GM23338 (cell line): Measurements from ENCODE around the gene AGAP1. TPM values are rescaled to one million over a fixed set of nuclear protein-coding genes. Genes with fewer than 3 reads are reported as not detected.

ENCODE experiments used
- ATAC-seq: fragments of 200-7000 bp; cut with Tn5 transposase; 3 replicates; pipeline ENCODE4 v1.9.1; 2020
- DNase-seq: peaks from one replicate; pipeline ENCODE4 v3.0.0-alpha.2; 2015; ENCODE audit warnings: low spot score
- H2AFZ ChIP-seq: fragments of 200-600 bp; sonication (generic); 2 replicates; pipeline ENCODE4 v1.8.0; 2016; ENCODE audit warnings: antibody characterized with exemption, mild to moderate bottlenecking, moderate library complexity
- H3F3A ChIP-seq: fragments of 200-600 bp; sonication (generic); replicated peaks from 2 replicates; pipeline ENCODE4 v1.8.0; 2017; ENCODE audit warnings: antibody characterized with exemption, mixed run types, low read depth
- H3K27ac ChIP-seq: fragments of 200-600 bp; sonication (generic); 2 replicates; pipeline ENCODE4 v1.6.1; 2016; ENCODE audit warnings: low read depth
- H3K27me3 ChIP-seq: fragments of 200-600 bp; sonication (generic); 2 replicates; pipeline ENCODE4 v1.8.0; 2016; ENCODE audit warnings: mild to moderate bottlenecking, mixed run types, moderate library complexity; ENCODE audit not compliant: insufficient read depth
- H3K36me3 ChIP-seq: fragments of 200-600 bp; sonication (generic); 2 replicates; pipeline ENCODE4 v1.8.0; 2016; ENCODE audit warnings: mild to moderate bottlenecking; ENCODE audit not compliant: insufficient read depth
- H3K4me1 ChIP-seq: fragments of 200-600 bp; sonication (generic); 2 replicates; pipeline ENCODE4 v1.8.0; 2016; ENCODE audit warnings: mild to moderate bottlenecking, moderate library complexity; ENCODE audit not compliant: insufficient read depth
- H3K4me2 ChIP-seq: fragments of 200-600 bp; sonication (generic); 2 replicates; pipeline ENCODE4 v1.7.1; 2017; ENCODE audit warnings: mixed run types
- H3K4me3 ChIP-seq: fragments of 200-600 bp; sonication (generic); 2 replicates; pipeline ENCODE4 v1.6.1; 2016; ENCODE audit warnings: mixed run types
- H3K79me2 ChIP-seq: fragments of 200-600 bp; sonication (generic); replicated peaks from 2 replicates; pipeline ENCODE4 v1.8.0; 2017; ENCODE audit warnings: mild to moderate bottlenecking; ENCODE audit not compliant: insufficient read depth
- H3K9me2 ChIP-seq: fragments of 200-600 bp; sonication (generic); 2 replicates; pipeline ENCODE4 v1.8.0; 2017; ENCODE audit not compliant: insufficient read depth
- H4K20me1 ChIP-seq: fragments of 200-600 bp; sonication (generic); replicated peaks from 2 replicates; pipeline ENCODE4 v1.8.0; 2017; ENCODE audit warnings: mild to moderate bottlenecking; ENCODE audit not compliant: insufficient read depth
- H3K27ac Mint-ChIP-seq: 2 replicates; pipeline ENCODE4 v1.8.0; 2020; ENCODE audit warnings: inconsistent platforms, mild to moderate bottlenecking, moderate library complexity, mixed read lengths
- H3K27me3 Mint-ChIP-seq: 3 replicates; pipeline ENCODE4 v1.8.0; 2022; ENCODE audit warnings: low read depth, mild to moderate bottlenecking, moderate library complexity, mixed read lengths, inconsistent platforms; ENCODE audit not compliant: insufficient read depth, poor library complexity
- H3K36me3 Mint-ChIP-seq: 3 replicates; pipeline ENCODE4 v1.8.0; 2021; ENCODE audit warnings: low read depth, mild to moderate bottlenecking, inconsistent platforms, moderate library complexity, mixed read lengths
- H3K4me1 Mint-ChIP-seq: 3 replicates; pipeline ENCODE4 v1.8.0; 2020; ENCODE audit warnings: mild to moderate bottlenecking, inconsistent platforms, mixed read lengths
- H3K4me3 Mint-ChIP-seq: 3 replicates; pipeline ENCODE4 v1.8.0; 2021; ENCODE audit warnings: moderate library complexity, mild to moderate bottlenecking, inconsistent platforms, mixed read lengths
- H3K9me3 Mint-ChIP-seq: 3 replicates; pipeline ENCODE4 v1.8.0; 2020; ENCODE audit warnings: moderate library complexity, mild to moderate bottlenecking, inconsistent platforms, mixed read lengths
- CTCF ChIP-seq, 2 experiments: fragments of 200-600 bp in 1 of 2; sonication (generic) in 1 of 2; conservative IDR thresholded peaks; 2 replicates each; pipeline versions ENCODE4 v1.5.1 to v1.6.1; 2016 to 2017; ENCODE audit warnings: antibody characterized with exemption in 2 of 2, low read depth in 2 of 2, mild to moderate bottlenecking in 2 of 2, moderate library complexity in 1 of 2
- EZH2phosphoT487 ChIP-seq: fragments of 200-600 bp; sonication (generic); IDR thresholded peaks from one replicate; pipeline ENCODE4 v1.8.1; 2018; ENCODE audit warnings: antibody characterized with exemption; ENCODE audit not compliant: unreplicated experiment
- REST ChIP-seq: IDR thresholded peaks from one replicate; pipeline ENCODE4 v1.6.1; 2018; ENCODE audit warnings: antibody characterized with exemption; ENCODE audit not compliant: unreplicated experiment
- STAT1 ChIP-seq: IDR thresholded peaks from one replicate; pipeline ENCODE4 v1.6.1; 2016; ENCODE audit warnings: antibody characterized with exemption; ENCODE audit not compliant: unreplicated experiment
- ZNF462 ChIP-seq: fragments of 250-450 bp; sonication (Bioruptor Pico); IDR thresholded peaks from 2 replicates; pipeline ENCODE4 v1.5.0; 2020; ENCODE audit warnings: mild to moderate bottlenecking, moderate library complexity
- polyA plus RNA-seq: library from polyadenylated mRNA; unstranded; fragments of >200 nt; fragmentation: Nextera tagmentation; extraction: Ambion mirVana; gene quantifications from 2 replicates; pipeline ENCODE4 v1.2.1, GENCODE V29; 2016
- total RNA-seq: library from RNA; depleted of rRNA; stranded (reverse); fragments of >200 nt; shearing (Covaris generic); gene quantifications from 2 replicates; pipeline ENCODE4 v1.2.3, GENCODE V29; 2014

AGAP1 gene
- total and polyA plus RNA-seq, 2 experiments from 2014 or later: 13.3 to 27.9 TPM

GRCh38 chr2:235447210-235447609 lies 46.6 kb upstream of the AGAP1 start:
- 0 out of 2 replicates have a peak, but pooled peaks cover 6% of the 10 kb centered on the region for H3K9me2 ChIP-seq
- H3K27me3 Mint-ChIP-seq: no peaks in the 10 kb centered on the region
- H3K27me3 ChIP-seq: no peaks in the 10 kb centered on the region
- H3F3A ChIP-seq: no peaks in the 10 kb centered on the region
- no peak overlapping the region for H2AFZ ChIP-seq
- TF ChIP-seq ZNF462 (CRISPR knock-in tag) (no peak), STAT1 (no peak), REST (no peak), CTCF (conservative IDR thresholded peaks at IDR 0.05; ENCODE audit: low read depth in 2 of 2) (no peak), EZH2phosphoT487 (no peak)
- no peaks in the 10 kb centered on the region for H4K20me1 ChIP-seq
- peaks cover 15% of the 10 kb centered on the region for H3K9me3 Mint-ChIP-seq
- H3K4me3 ChIP-seq: no peak overlapping the region
- no peak for DNase-seq
- H3K27ac ChIP-seq: no peak overlapping the region
- no peaks in the 10 kb centered on the region for H3K36me3 ChIP-seq
- no peaks in the 10 kb centered on the region for H3K4me1 ChIP-seq
- no peaks in the 10 kb centered on the region for H3K79me2 ChIP-seq
- no peak for ATAC-seq
- no peaks in the 10 kb centered on the region for H3K36me3 Mint-ChIP-seq
- no peak overlapping the region for H3K4me2 ChIP-seq
- H3K27ac Mint-ChIP-seq: no peak overlapping the region
- no peaks in the 10 kb centered on the region for H3K4me1 Mint-ChIP-seq
- no peak overlapping the region for H3K4me3 Mint-ChIP-seq
